GM18520 (cell line): ENCODE results near the gene SLC35G1.

Source experiments
- ATAC-seq: cut with Tn5 transposase; IDR thresholded peaks from one replicate; pipeline ENCODE4 v1.9.1; 2021; ENCODE audit not compliant: unreplicated experiment

SLC35G1 gene

GRCh38 chr10:93947524-93947923, 53.7 kb downstream of the SLC35G1 start:
- ATAC-seq = no peak

- ATAC-seq = no peak
These were observed 58.1 kb downstream of the SLC35G1 start for GRCh38 chr10:93951905-93952304.
